GM19455 (cell line): ENCODE data around the gene ALK.

ENCODE experiments used
- ATAC-seq: cut with Tn5 transposase; IDR thresholded peaks from one replicate; pipeline ENCODE4 v1.9.1; 2021; ENCODE audit not compliant: unreplicated experiment

ALK gene

GRCh38 chr2:29305762-29306161, 615.6 kb downstream of the ALK start:
- ATAC-seq: no peak

GRCh38 chr2:29304399-29305060, 616.9 kb downstream of the ALK start:
- ATAC-seq: no peak

GRCh38 chr2:29296585-29296984, 624.8 kb downstream of the ALK start:
- ATAC-seq: no peak

GRCh38 chr2:29295845-29296244, 625.5 kb downstream of the ALK start:
- ATAC-seq: no peak

- ATAC-seq: no peak
These were observed 627.5 kb downstream of the ALK start for GRCh38 chr2:29293830-29294438.

GRCh38 chr2:29290293-29291047, 630.9 kb downstream of the ALK start:
- no peak for ATAC-seq

GRCh38 chr2:29284671-29285070, 636.7 kb downstream of the ALK start:
- ATAC-seq: no peak

- ATAC-seq: no peak
These were observed 639.5 kb downstream of the ALK start for GRCh38 chr2:29281916-29282247.

GRCh38 chr2:29281086-29281915, 640.1 kb downstream of the ALK start:
- ATAC-seq: no peak

- ATAC-seq: no peak
These were observed 642.4 kb downstream of the ALK start for GRCh38 chr2:29278966-29279365.

GRCh38 chr2:29276151-29276550, 645.2 kb downstream of the ALK start:
- no peak for ATAC-seq

- no peak for ATAC-seq
These were observed 646.2 kb downstream of the ALK start for GRCh38 chr2:29275186-29275585.

GRCh38 chr2:29273685-29274611, 647.4 kb downstream of the ALK start:
- ATAC-seq: no peak

- no peak for ATAC-seq
These were observed 648.2 kb downstream of the ALK start for GRCh38 chr2:29273004-29273684.

GRCh38 chr2:29272311-29272710, 649.1 kb downstream of the ALK start:
- no peak for ATAC-seq

- ATAC-seq: no peak
These were observed 650.7 kb downstream of the ALK start for GRCh38 chr2:29270701-29271121.

- no peak for ATAC-seq
These were observed 651.6 kb downstream of the ALK start for GRCh38 chr2:29269765-29270109.

GRCh38 chr2:29269095-29269764, 652.2 kb downstream of the ALK start:
- ATAC-seq: no peak

- no peak for ATAC-seq
These were observed 653.7 kb downstream of the ALK start for GRCh38 chr2:29267720-29268119.
